HG02642 (cell line): ENCODE results near the gene JAK1.
"Not testable (repeated sequence)": the region's sequence is repeated elsewhere in the genome, so short reads cannot be mapped to it uniquely, and the experiment has no call there.

Source experiments
- ATAC-seq: cut with Tn5 transposase; IDR thresholded peaks from one replicate; pipeline ENCODE4 v1.9.1; 2021; ENCODE audit warnings: mild to moderate bottlenecking; ENCODE audit not compliant: unreplicated experiment, poor library complexity

Gene JAK1

GRCh38 chr1:64845831-64846425, 120.4 kb downstream of the JAK1 start:
- ATAC-seq: no peak

- no peak for ATAC-seq
Measured at GRCh38 chr1:64844609-64845008, 121.7 kb downstream of the JAK1 start.

GRCh38 chr1:64844175-64844574, 122.2 kb downstream of the JAK1 start:
- ATAC-seq: no peak

GRCh38 chr1:64843675-64844074, 122.7 kb downstream of the JAK1 start:
- ATAC-seq: no peak

- no peak for ATAC-seq
Measured at GRCh38 chr1:64842224-64842623, 124.1 kb downstream of the JAK1 start.

GRCh38 chr1:64841330-64842065, 124.9 kb downstream of the JAK1 start:
- ATAC-seq: no peak

- no peak for ATAC-seq
Measured at GRCh38 chr1:64839732-64840405, 126.5 kb downstream of the JAK1 start.

GRCh38 chr1:64839261-64839660, 127.1 kb downstream of the JAK1 start:
- no peak for ATAC-seq

GRCh38 chr1:64838486-64838885, 127.9 kb downstream of the JAK1 start:
- ATAC-seq: no peak

- ATAC-seq: no peak
Measured at GRCh38 chr1:64836802-64837201, 129.5 kb downstream of the JAK1 start.

GRCh38 chr1:64834734-64835133, 131.6 kb downstream of the JAK1 start:
- ATAC-seq: no peak

- ATAC-seq: no peak
Measured at GRCh38 chr1:64830030-64830651, 136.2 kb downstream of the JAK1 start.

- ATAC-seq: no peak
Measured at GRCh38 chr1:64829411-64830029, 136.8 kb downstream of the JAK1 start.

- ATAC-seq: no peak
Measured at GRCh38 chr1:64828829-64829228, 137.5 kb downstream of the JAK1 start.

- no peak for ATAC-seq
Measured at GRCh38 chr1:64826991-64827390, 139.4 kb downstream of the JAK1 start.

- no peak for ATAC-seq
Measured at GRCh38 chr1:64823691-64824476, 142.5 kb downstream of the JAK1 start.

- no peak for ATAC-seq
Measured at GRCh38 chr1:64822621-64823020, 143.7 kb downstream of the JAK1 start.

- not testable (repeated sequence) for ATAC-seq
Measured at GRCh38 chr1:64820572-64820971, 145.8 kb downstream of the JAK1 start.

GRCh38 chr1:64817364-64817763, 149.0 kb downstream of the JAK1 start:
- ATAC-seq: not testable (repeated sequence)

- ATAC-seq: no peak
Measured at GRCh38 chr1:64814427-64814826, 151.9 kb downstream of the JAK1 start.
